Activated CD4-positive, alpha-beta T cell treated with anti-CD3 and anti-CD28 coated beads, Interleukin-2, amount 10 ng/mL, durations not matched to agents 7 days and 5 days (primary cell): ENCODE results near the gene WNT3. TPM values are rescaled to one million over a fixed set of nuclear protein-coding genes. Genes with fewer than 3 reads are reported as not detected.

ENCODE experiments used
- CTCF ChIA-PET: fragments of 350-600 bp; sonication (Branson Sonifier 250); formaldehyde crosslinking; loops from one replicate; lab custom pipeline; 2021; ENCODE audit warnings: antibody characterized with exemption; lab: Charles Lee
- POLR2A ChIA-PET: fragments of 350-600 bp; sonication (Branson Sonifier 250); formaldehyde crosslinking; loops from one replicate; lab custom pipeline; 2021; ENCODE audit warnings: antibody characterized with exemption; lab: Charles Lee
- DNase-seq: peaks from one replicate; pipeline ENCODE4 v3.0.0-alpha.2; 2020
- H3K27ac Mint-ChIP-seq: one replicate; pipeline ENCODE4 v1.8.0; 2021; ENCODE audit warnings: mild to moderate bottlenecking, moderate library complexity, mixed read lengths
- H3K27me3 Mint-ChIP-seq: one replicate; pipeline ENCODE4 v1.8.0; 2021; ENCODE audit warnings: mixed read lengths
- H3K36me3 Mint-ChIP-seq: one replicate; pipeline ENCODE4 v1.8.0; 2021; ENCODE audit warnings: low read depth, mixed read lengths
- H3K4me1 Mint-ChIP-seq: one replicate; pipeline ENCODE4 v1.8.0; 2021; ENCODE audit warnings: mixed read lengths
- H3K4me3 Mint-ChIP-seq: one replicate; pipeline ENCODE4 v1.8.0; 2021; ENCODE audit warnings: mild to moderate bottlenecking, moderate library complexity, mixed read lengths
- H3K9me3 Mint-ChIP-seq: one replicate; pipeline ENCODE4 v1.8.0; 2021; ENCODE audit warnings: mixed read lengths
- total RNA-seq, 2 experiments: library from RNA; stranded (reverse); gene quantifications; one replicate each; pipeline ENCODE4 v1.2.3, GENCODE V29; 2021

The WNT3 gene
- total RNA-seq, 2 experiments from 2014 or later, result not detected

DNA sequence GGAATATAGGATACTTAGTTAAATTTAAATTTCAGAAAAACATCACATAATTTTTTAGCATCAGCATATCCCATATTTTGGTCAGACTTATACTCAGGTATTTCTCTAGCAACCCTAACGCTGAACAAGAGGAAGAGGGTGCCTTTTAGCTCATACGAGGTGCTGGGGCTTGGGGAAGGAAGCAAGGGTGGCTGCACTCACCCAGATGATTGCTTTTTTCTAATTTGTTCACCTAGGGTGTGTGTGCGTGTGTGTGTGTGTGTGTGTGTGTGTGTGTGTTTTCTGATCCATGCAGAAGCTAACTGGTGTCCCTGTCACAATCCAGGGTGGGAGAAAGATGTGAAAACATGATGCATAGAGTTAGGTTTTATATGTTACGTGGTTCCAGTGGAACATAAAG lies 81.2 kb downstream of the WNT3 start:
- H3K4me3 Mint-ChIP-seq, result no peak overlapping the region
- no peaks in the 10 kb centered on the region for H3K9me3 Mint-ChIP-seq
- ChIA-PET CTCF (no interaction called here), POLR2A (no interaction called here)
- H3K36me3 Mint-ChIP-seq, result peaks cover 6% of the 10 kb centered on the region
- H3K27me3 Mint-ChIP-seq, result no peaks in the 10 kb centered on the region
- DNase-seq, result no peak
- no peaks in the 10 kb centered on the region for H3K4me1 Mint-ChIP-seq
- no peak overlapping the region for H3K27ac Mint-ChIP-seq

DNA sequence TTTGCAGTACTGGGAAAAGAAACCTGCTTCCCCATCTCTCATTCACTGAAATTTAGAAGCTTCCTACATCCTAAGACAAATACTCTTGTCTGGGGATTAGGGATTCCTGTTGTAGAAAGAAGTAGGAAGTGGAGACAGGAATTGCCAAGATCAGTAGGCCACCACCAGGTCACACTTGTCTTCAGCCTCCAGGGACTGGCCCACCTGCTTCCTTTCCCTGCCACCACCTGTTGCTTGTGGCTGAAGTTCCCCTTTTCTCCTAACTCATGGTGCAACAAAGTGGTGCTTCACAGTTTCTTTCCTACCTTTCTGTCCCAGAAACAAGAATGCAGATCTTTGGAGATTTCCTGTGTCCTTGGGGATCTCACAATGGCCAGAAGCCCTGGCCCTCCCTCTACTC lies 82.4 kb downstream of the WNT3 start:
- Mint-ChIP-seq H3K36me3 (peaks cover 6% of the 10 kb centered on the region), H3K4me3 (no peak overlapping the region), H3K4me1 (no peaks in the 10 kb centered on the region), H3K27ac (no peak overlapping the region), H3K9me3 (no peaks in the 10 kb centered on the region), H3K27me3 (no peaks in the 10 kb centered on the region)
- DNase-seq, result no peak
- ChIA-PET CTCF (interaction anchor here (1.2 kb wide), 1 partner anchor 10 kb away, joined by 3 read pairs; no protein-coding TSS in a partner anchor), POLR2A (no interaction called here)

DNA sequence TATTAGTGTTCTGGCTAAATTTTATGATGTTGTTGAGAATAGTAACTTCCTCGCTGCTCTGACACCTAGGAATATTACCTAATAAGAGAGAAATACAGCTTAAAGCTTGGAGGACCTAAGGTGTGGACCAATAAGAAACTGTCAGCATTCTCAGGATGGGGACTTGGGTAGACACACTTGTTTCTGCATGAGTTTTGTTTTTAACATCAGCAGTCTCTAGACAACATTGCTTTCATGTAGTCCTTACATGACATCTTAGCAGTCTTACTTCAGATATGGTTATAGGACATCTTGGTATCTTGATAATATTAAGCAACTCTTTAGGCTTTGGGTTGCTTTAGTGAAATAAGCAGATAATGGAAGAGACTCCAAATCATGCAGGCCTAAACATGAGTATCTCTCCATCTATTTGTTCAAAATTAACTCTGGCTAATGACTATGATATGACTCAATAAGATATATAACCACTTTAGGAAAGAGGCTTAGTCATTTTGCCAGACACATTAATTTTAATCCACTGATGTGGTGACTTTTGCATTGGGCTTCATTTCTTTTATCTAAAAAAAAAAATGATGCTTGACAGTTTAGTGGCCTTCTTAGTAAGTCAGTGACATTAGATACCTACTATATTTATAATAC lies 84.5 kb downstream of the WNT3 start:
- no peak overlapping the region for H3K27ac Mint-ChIP-seq
- no peak for DNase-seq
- H3K4me1 Mint-ChIP-seq, result no peaks in the 10 kb centered on the region
- ChIA-PET CTCF (no interaction called here), POLR2A (no interaction called here)
- no peaks in the 10 kb centered on the region for H3K9me3 Mint-ChIP-seq
- peaks cover 8% of the 10 kb centered on the region for H3K36me3 Mint-ChIP-seq
- H3K4me3 Mint-ChIP-seq, result no peak overlapping the region
- H3K27me3 Mint-ChIP-seq, result no peaks in the 10 kb centered on the region

DNA sequence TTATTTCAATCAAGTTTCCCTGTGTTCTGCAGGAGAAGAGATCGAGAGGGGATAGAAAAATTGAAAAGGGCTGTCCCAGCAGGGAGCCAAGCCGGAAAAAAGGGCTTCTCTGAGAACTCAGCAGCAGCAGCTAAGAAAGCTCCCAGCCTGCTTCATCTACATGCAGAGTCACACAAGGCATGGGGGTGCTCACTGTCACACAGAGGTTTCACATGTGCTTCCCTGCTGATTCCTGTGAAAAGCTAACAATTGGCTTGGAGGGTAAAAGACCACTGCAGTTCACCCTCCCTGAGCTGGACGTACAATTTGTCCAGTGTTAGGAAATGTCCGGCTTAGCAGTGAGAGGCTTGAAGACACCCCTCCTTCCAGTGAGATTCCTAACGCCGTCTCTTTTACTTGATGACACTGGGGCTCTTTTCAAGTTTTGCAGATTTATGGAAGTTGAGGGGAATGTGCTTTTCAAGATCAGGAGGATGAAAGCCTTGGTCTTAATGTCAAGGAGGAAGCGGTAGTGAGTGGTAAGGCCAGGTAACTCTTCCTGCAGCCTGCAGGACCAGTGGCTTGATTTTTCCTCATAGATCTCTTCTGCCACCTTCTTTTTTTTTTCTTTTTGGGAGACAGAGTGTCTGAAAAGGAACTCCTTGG lies 85.6 kb downstream of the WNT3 start:
- Mint-ChIP-seq H3K4me1 (no peaks in the 10 kb centered on the region), H3K4me3 (no peak overlapping the region), H3K27me3 (no peaks in the 10 kb centered on the region), H3K27ac (no peak overlapping the region), H3K36me3 (peaks cover 9% of the 10 kb centered on the region), H3K9me3 (no peaks in the 10 kb centered on the region)
- DNase-seq, result no peak
- ChIA-PET POLR2A (no interaction called here), CTCF (no interaction called here)

DNA sequence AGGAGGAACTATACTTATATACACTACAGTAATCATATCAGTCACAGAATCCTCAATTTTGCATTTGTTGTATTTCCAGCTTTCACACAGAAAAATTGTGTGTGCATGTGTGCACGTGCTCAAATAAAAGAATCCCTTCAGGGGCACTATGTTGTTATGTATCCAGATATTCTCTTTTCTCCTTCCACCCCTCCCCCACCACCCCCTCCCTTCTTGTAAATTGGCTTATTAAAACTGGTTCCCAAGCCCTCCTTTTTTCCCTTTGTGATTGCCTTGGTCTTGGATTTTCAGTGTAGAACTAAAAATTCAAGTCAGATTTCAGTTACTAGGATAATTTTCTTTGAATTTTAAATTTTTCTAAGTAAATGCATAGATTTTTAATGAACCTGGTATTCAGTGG lies 86.3 kb downstream of the WNT3 start:
- no peak overlapping the region for H3K4me3 Mint-ChIP-seq
- peaks cover 9% of the 10 kb centered on the region for H3K36me3 Mint-ChIP-seq
- no peak for DNase-seq
- H3K4me1 Mint-ChIP-seq, result no peaks in the 10 kb centered on the region
- no peak overlapping the region for H3K27ac Mint-ChIP-seq
- H3K27me3 Mint-ChIP-seq, result no peaks in the 10 kb centered on the region
- CTCF ChIA-PET, result no interaction called here
- H3K9me3 Mint-ChIP-seq, result no peaks in the 10 kb centered on the region
- POLR2A ChIA-PET, result no interaction called here

DNA sequence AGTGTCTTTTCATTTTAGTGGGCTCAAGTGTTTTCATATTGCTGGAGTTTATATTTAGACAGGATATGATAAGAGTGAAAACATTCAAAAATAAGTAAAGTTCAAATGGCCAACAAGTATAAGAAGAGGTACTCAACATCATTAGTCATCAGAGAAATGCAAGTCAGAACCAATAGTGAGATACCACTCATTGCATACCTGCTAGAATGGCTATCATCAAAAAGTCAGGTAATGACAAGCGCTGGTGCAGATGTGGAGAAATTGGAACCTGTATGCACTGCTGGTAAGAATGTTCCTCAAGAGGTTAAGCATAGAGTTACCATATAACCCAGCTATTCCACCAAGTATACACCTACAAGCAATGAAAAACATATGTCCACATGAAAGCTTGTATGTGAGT lies 87.8 kb downstream of the WNT3 start:
- H3K36me3 Mint-ChIP-seq, result peaks cover 9% of the 10 kb centered on the region
- DNase-seq, result no peak
- H3K9me3 Mint-ChIP-seq, result no peaks in the 10 kb centered on the region
- no peaks in the 10 kb centered on the region for H3K27me3 Mint-ChIP-seq
- H3K4me1 Mint-ChIP-seq, result no peaks in the 10 kb centered on the region
- ChIA-PET POLR2A (no interaction called here), CTCF (no interaction called here)
- H3K4me3 Mint-ChIP-seq, result no peak overlapping the region
- H3K27ac Mint-ChIP-seq, result no peak overlapping the region

DNA sequence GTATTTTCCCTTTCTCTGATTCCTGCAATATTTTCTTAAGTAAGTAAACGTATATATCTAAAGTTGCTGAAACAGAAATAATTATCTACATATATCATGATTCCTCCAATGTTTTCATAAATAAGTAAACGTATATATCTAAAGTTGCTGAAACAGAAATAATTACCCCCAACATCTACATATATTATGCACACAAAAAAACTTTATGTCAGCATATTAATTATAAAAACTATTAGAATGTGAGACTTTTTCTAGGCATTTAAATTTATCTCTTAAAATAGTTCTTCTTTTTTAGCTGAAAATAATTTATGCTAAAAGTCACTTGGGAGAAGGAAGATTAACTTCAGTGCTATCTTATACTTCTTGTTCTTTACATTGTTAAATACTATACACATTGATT lies 88.5 kb downstream of the WNT3 start:
- Mint-ChIP-seq H3K27ac (no peak overlapping the region), H3K36me3 (peaks cover 9% of the 10 kb centered on the region), H3K4me3 (no peak overlapping the region), H3K4me1 (no peaks in the 10 kb centered on the region), H3K27me3 (no peaks in the 10 kb centered on the region), H3K9me3 (no peaks in the 10 kb centered on the region)
- ChIA-PET CTCF (no interaction called here), POLR2A (no interaction called here)
- no peak for DNase-seq

DNA sequence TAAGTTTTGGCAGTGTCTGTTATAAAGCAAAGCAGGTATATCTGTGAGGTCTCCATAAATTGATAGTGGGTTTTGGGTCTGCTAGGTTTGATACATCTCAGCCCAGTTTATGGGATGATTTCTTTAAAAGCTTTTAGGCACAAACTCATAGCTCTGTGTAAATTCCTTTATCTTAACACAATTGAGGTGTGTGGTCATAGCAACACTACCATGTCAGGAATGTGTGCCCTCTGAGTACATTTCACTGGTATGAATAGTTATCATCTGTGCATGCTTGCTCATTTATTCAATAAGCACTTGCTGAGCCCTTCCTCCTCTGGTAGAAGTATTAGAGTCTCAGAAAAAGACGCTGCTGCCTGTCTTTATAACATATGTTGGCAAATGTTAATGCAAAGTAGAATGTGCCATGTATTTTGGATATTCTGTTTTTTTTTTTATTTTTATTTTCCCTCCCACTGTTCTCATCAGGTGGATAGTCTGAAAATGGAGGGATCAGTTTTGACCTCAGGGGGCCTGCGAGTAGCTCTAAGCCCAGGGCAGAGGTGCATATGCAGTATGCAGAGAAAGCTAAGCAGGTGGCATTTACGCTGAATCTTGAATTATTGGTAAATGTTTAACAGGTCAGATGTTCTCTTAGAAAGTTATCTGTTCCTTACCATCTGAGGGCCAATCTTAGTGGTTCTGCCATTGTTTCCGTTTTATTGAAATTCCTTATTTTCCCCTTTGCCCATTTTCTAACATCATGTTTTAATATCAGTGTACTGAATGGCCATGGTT lies 90.7 kb downstream of the WNT3 start:
- H3K27me3 Mint-ChIP-seq, result no peaks in the 10 kb centered on the region
- no peak for DNase-seq
- ChIA-PET POLR2A (no interaction called here), CTCF (interaction anchor here (0.5 kb wide), 1 partner anchor 1983 kb away, joined by 4 read pairs; no protein-coding TSS in a partner anchor)
- H3K36me3 Mint-ChIP-seq, result peaks cover 6% of the 10 kb centered on the region
- no peaks in the 10 kb centered on the region for H3K4me1 Mint-ChIP-seq
- H3K4me3 Mint-ChIP-seq, result no peak overlapping the region
- H3K9me3 Mint-ChIP-seq, result no peaks in the 10 kb centered on the region
- no peak overlapping the region for H3K27ac Mint-ChIP-seq

DNA sequence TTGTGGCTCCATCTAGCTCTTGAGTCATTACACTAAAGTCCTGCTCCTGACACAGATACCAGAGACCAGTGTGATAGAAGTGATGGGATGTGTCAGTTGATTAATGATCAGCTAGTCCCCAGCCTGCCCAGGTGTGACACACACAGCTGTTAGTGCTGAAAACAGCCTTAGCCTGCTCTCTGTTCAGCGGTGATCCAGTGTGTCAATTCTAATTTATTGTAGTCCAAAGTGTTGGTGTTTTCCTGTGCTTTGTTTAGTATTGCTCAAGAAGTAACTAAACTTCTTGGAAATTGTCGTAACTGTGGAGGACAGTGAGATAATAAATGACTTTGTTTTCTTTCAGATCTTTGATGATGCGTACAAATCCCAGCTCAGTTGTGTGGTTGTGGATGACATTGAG lies 92.3 kb downstream of the WNT3 start:
- H3K9me3 Mint-ChIP-seq, result no peaks in the 10 kb centered on the region
- DNase-seq, result no peak
- ChIA-PET POLR2A (no interaction called here), CTCF (interaction anchor here (1.0 to 1.1 kb wide), 2 partner anchors 9 kb away, joined by 3 read pairs; no protein-coding TSS in a partner anchor)
- no peaks in the 10 kb centered on the region for H3K27me3 Mint-ChIP-seq
- no peak overlapping the region for H3K4me3 Mint-ChIP-seq
- H3K27ac Mint-ChIP-seq, result no peak overlapping the region
- no peaks in the 10 kb centered on the region for H3K4me1 Mint-ChIP-seq
- H3K36me3 Mint-ChIP-seq, result peaks cover 8% of the 10 kb centered on the region

DNA sequence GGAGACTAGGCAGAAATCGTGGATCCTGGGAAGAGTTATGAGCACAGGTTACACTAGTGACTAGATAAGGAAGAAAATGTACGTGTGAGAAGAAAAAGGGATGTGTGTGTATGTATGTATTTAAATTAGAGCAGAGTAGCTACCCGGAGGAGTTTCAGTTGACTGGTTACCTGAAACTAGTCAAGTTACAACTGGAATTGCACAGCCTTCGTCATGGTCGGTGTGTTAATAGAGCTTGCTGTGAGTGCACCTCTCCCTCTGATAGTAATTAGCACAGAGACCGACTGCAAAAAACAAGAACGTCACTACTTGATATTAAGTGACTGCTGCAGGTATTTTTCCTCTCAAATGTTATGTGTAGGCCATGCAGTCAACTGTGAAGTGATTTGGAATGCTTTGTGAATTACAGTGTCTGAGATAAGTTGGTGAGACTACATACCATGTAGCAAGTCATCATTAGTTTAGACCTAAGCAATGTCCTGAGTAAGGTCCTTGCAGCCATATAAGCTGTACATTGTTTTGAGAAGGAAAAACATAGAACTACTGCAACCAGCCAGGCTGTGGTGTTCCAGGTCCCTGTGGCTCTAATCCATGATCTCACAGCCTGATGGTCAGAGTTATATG lies 95.7 kb downstream of the WNT3 start:
- H3K36me3 Mint-ChIP-seq, result peaks cover 8% of the 10 kb centered on the region
- ChIA-PET CTCF (no interaction called here), POLR2A (no interaction called here)
- no peak for DNase-seq
- H3K4me3 Mint-ChIP-seq, result no peak overlapping the region
- no peaks in the 10 kb centered on the region for H3K27me3 Mint-ChIP-seq
- no peaks in the 10 kb centered on the region for H3K4me1 Mint-ChIP-seq
- no peaks in the 10 kb centered on the region for H3K9me3 Mint-ChIP-seq
- H3K27ac Mint-ChIP-seq, result no peak overlapping the region

DNA sequence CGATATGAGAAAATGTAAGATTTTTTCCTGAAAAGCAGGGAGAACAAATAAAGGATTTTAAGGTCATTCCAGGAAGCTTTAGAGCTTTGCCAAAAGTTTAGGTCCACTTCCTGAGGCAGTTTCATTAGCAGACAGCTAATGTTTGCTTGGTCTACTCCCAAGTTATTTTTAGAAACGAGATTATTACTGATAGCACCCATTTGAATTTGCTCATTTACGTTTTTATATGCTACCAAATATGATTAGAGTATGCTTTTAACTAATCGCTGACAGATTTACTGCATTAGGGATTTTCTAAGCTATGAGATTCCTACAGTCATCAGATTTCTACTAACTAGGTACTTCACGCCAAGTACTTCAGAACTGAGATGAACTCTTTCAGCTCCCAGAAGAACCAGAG lies 98.1 kb downstream of the WNT3 start:
- H3K27me3 Mint-ChIP-seq, result no peaks in the 10 kb centered on the region
- H3K9me3 Mint-ChIP-seq, result no peaks in the 10 kb centered on the region
- DNase-seq, result no peak
- CTCF ChIA-PET, result interaction anchor here (1.5 kb wide), 1 partner anchor 13 kb away, joined by 3 read pairs; no protein-coding TSS in a partner anchor
- no peak overlapping the region for H3K27ac Mint-ChIP-seq
- peaks cover 14% of the 10 kb centered on the region for H3K36me3 Mint-ChIP-seq
- no peak overlapping the region for H3K4me3 Mint-ChIP-seq
- H3K4me1 Mint-ChIP-seq, result no peaks in the 10 kb centered on the region
- POLR2A ChIA-PET, result no interaction called here

DNA sequence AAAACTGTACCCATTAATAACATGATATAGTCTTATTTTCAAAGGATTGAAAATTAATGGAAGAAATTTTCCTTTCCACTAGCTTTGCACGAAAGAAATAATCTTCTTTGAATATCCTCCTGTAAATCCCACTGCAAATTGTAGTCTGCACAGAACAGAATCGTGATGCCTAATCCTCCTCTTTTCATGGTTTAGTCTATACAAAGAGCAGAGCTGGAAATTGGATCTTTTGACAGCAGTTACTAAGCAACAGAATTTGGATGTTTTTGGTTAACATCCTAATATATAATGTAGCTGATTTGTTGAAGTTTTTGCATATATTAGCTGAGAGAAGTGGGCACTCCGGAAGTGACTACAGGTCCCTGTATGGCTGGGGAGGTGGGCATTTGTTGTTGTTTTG lies 98.6 kb downstream of the WNT3 start:
- POLR2A ChIA-PET, result no interaction called here
- Mint-ChIP-seq H3K36me3 (peaks cover 14% of the 10 kb centered on the region), H3K4me1 (no peaks in the 10 kb centered on the region), H3K27me3 (no peaks in the 10 kb centered on the region), H3K9me3 (no peaks in the 10 kb centered on the region), H3K4me3 (no peak overlapping the region), H3K27ac (no peak overlapping the region)
- CTCF ChIA-PET, result interaction anchor here (1.5 kb wide), 1 partner anchor 12 kb away, joined by 3 read pairs; no protein-coding TSS in a partner anchor
- no peak for DNase-seq

DNA sequence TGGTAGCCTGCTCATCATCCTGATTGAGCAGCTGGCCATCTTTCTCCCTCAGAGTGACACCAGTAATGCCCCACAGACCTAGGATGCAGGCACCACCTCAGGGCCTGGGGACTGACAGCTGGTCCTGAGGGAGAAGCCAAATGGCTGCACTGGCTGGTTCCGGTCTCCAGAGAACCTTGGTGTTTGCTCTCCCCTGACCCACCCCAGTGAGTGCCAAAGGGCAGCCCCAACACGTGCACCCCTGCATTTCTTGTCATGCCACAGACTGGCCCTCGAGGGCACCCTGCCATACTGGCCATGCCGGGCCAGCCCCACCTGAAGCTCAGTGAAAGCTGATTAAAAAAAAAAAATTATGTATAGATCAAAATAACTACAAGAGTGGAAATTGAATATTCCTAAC lies 100.5 kb downstream of the WNT3 start:
- Mint-ChIP-seq H3K9me3 (no peaks in the 10 kb centered on the region), H3K27me3 (no peaks in the 10 kb centered on the region), H3K4me3 (no peak overlapping the region), H3K27ac (no peak overlapping the region), H3K4me1 (peaks cover 8% of the 10 kb centered on the region), H3K36me3 (peaks cover 22% of the 10 kb centered on the region)
- no peak for DNase-seq
- POLR2A ChIA-PET, result no interaction called here
- CTCF ChIA-PET, result no interaction called here
